ENCODE data around the gene IL17RB.

GRCh38 chr3:53849916-53850315, 3.5 kb downstream of the IL17RB start:
- TF ChIP-seq CTCF (IDR thresholded peaks at IDR 0.05): no peak
- no peak for TF ChIP-seq POLR2A (IDR thresholded peaks at IDR 0.05)

Measured in ovary (tissue), 3 donors.